ENCODE data around the gene CDC23.
"Not testable (repeated sequence)": the region's sequence is repeated elsewhere in the genome, so short reads cannot be mapped to it uniquely, and the experiment has no call there.

Gene CDC23

DNA sequence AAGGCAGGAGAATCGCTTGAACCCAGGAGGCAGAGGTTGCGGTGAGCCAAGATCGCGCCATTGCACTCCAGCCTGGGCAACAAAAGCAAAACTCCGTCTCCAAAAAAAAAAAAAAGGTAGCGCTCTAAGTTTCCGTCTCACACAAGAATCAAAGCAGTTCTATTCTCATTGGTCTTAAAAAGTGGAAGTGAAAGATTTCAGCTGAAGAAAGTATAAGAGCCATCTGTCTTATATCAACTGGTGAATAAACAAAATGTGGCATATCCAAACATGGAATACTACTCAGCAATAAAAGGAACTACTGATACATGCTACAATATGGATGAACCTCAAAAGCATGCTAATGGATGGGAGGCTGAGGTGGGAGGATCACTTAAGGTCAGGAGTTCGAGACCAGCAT, 19.3 kb downstream of the CDC23 start:
- DNase-seq = not testable (repeated sequence)

DNA sequence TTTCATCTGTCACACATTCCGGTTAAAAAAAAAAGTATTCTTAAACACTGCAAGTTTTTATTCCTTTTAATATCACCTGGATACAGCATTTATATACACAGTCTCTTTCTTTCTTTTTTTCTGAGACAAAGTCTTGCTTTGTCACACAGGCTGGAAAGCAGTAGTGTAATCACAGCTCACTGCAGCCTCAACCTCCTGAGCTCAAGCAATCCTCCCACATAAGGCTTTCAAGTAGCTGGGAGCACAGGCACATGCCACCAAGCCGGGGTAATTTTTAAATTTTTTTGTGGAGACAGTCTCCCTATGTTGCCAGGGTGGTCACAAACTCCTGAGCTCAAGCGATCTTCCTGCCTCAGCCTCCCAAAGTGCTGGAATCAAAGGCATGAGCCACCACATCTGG, 20.3 kb downstream of the CDC23 start:
- no peak for DNase-seq

GRCh38 chr5:138188626-138189025, 24.5 kb downstream of the CDC23 start:
- DNase-seq = no peak

DNA sequence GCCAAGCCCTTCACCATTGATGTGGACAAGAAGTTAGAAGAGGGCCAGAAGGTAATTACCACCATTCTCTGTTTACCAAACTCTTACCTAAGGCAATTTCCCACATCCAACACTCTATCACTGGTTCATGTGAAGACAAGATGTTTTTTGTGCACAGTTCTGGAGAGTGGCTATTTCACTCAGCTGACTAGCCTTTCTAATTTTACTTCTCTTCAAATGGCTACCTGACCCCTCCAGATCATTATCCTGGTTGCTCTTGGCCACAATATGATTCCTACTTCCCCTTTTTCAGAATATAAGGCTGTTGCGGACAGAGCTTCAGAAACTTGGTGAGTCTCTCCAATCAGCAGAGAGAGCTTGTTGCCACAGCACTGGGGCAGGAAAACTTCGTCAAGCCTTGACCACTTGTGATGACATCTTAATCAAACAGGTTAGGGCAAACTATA, 27.1 kb downstream of the CDC23 start:
- no peak for DNase-seq

GRCh38 chr5:138182808-138183207, 30.3 kb downstream of the CDC23 start:
- no peak for DNase-seq

DNA sequence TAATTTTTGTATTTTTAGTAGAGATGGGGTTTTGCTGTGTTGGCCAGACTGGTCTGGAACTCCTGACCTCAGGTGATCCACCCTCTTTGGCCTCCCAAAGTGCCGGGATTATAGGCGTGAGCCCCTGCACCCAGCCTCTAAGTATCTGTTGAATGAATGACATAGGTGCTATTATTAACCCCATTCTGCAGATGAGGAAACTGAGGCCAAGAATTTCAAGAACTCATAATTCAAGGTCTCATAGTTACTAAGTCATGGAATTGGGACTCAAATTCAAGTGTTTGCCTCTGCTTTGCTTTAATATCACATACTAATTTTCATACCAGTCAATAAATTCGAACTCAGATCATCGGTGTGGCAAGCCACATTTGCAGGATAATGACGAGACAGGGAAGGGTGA, 32.3 kb downstream of the CDC23 start:
- no peak for DNase-seq

DNA sequence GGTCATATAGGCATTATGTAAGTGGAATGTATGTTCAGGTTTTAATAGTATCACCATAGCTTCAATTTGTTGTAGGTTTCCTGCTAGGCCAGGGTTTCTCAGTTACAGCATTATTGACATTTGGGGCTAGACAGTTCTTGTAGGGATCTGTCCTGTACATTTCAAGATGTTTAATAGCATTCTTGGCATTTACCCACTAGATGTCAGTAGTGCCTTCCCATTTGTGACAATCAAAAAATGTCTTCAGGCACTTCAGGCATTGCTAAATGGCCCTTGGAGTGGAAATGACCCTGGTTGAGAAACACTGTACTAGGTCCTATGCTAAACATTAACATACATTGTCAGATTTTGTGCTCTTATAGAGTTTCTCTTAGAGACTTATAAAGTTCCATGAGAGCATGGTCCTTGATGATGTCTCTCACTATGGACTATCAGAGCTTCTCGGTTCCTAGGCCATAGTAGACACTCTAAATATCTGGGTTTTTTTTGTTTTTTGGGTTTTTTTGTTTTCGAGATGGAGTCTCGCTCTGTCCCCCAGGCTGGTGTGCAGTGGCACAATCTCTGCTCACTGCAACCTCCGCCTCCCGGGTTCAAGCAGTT, 32.8 kb downstream of the CDC23 start:
- DNase-seq = peak; percentile 65

- no peak for DNase-seq
These were observed 33.8 kb downstream of the CDC23 start for GRCh38 chr5:138179277-138179857.

DNA sequence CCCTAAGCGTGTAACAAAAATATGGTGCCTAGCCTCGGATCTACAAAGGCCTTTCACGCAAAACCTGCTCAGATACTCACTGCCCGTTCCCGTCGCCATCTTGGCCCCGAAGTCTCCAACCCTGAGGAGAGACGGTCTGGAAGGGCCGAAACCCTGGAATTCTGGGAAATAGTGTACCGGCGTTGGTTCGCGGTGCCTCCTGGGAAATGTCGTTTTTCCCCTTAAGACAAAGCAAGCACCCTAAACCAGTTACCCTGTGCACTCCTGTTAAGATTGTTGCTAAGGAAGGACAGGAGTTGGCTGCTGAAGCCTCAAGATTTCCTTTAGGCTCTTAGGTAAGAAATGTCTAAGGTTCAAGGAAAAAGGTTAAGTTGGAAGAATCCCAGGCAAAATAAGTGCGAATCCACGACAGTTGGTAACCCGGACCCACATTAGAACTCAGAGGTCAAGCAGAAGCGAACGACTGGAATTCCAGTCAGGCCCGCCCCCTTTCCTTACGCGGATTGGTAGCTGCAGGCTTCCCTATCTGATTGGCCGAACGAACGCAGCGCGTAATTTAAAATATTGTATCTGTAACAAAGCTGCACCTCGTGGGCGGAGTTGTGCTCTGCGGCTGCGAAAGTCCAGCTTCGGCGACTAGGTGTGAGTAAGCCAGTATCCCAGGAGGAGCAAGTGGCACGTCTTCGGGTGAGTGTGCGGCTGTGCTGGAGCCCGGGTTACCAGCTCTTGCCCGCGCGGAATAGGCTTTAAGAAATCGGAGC, 34.4 kb downstream of the CDC23 start, which contains the start of the genes BRD8 and KIF20A:
Gene BRD8, minus strand, starts transcription at position 115 of the 761 bp plus-strand sequence. Its CDS starts 16 bp downstream, at position 99.
Gene KIF20A, plus strand, starts transcription at position 597 of the 761 bp plus-strand sequence. CDS start 569 bp downstream, outside the sequence.
- DNase-seq = peak; percentile 86

DNA sequence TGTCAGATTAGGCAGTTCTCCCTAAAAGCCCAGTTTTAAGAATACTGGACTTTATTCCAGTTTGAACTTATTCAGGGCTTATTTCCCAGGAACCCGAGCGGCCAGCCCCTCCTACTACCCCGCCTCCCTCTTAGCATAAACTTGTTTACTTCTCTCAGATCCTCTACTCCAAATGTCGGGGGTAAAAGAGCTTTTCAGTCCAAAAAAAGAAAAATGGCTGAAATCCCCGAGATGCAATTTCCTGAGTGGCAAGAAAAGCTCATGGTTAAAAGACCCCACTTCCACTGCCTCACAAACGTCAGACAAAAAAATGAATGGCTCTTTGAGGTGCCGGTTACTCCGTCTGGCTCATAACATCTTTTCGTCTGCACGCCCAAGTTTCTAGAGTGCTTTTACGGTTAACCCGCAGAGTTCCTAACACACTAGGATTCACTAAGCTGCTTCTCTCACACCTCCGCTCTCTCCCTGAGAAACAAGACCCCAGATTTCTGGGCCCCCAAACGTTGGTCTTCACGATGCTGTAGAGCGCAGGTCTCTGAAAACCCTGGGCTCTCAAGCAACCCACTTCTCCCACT, 35.1 kb downstream of the CDC23 start:
- DNase-seq = no peak

- no peak for DNase-seq
These were observed 42.8 kb downstream of the CDC23 start for GRCh38 chr5:138170299-138170698.

- no peak for DNase-seq
These were observed 44.0 kb downstream of the CDC23 start for GRCh38 chr5:138169124-138169523.

GRCh38 chr5:138163721-138164120, 49.4 kb downstream of the CDC23 start:
- no peak for DNase-seq

GRCh38 chr5:138160706-138161105, 52.4 kb downstream of the CDC23 start:
- no peak for DNase-seq

GRCh38 chr5:138159666-138160065, 53.5 kb downstream of the CDC23 start:
- no peak for DNase-seq

- DNase-seq = no peak
These were observed 55.5 kb downstream of the CDC23 start for GRCh38 chr5:138157626-138158025.

GRCh38 chr5:138155977-138156376, 57.1 kb downstream of the CDC23 start:
- not testable (repeated sequence) for DNase-seq

DNA sequence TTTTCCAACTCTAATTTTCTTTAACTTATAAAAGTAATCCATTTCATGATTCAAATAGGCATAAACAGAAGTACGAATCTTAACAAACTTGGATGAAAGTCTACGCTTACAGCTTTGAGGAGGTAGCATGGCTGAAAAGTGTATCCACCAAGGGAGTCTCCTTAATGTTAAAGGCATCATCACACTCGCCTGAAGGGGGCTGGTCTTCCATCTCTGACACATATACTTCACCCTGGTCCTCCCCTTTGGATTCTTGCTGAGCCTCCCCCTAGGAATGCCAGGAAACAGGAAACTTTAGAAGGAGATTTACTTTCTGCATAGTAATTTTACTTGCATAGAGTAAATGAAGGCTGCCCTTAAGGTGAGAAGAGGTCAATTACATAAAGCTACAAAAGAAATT, 63.6 kb downstream of the CDC23 start:
- no peak for DNase-seq

DNA sequence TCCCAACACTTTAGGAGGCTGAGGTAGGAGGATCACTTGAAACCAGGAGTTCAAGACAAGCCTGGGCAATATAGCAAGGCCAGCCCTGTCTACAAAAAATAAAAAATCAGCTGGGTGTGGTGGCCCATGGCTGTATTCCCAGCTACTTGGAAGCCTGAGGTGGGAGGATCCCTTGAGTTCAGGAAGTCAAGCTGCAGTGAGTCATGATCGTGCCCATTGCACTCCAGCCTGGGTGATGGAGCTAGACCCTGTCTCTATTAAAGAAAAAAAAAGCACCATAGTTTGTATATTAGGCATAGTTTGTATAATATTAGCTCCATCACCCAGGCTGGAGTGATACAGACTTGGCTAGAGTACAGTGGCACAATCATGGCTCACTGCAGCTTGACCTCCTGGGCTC, 64.3 kb downstream of the CDC23 start:
- no peak for DNase-seq

- DNase-seq = not testable (repeated sequence)
These were observed 69.5 kb downstream of the CDC23 start for GRCh38 chr5:138143578-138143977.

GRCh38 chr5:138141734-138142133, 71.4 kb downstream of the CDC23 start:
- no peak for DNase-seq

DNA sequence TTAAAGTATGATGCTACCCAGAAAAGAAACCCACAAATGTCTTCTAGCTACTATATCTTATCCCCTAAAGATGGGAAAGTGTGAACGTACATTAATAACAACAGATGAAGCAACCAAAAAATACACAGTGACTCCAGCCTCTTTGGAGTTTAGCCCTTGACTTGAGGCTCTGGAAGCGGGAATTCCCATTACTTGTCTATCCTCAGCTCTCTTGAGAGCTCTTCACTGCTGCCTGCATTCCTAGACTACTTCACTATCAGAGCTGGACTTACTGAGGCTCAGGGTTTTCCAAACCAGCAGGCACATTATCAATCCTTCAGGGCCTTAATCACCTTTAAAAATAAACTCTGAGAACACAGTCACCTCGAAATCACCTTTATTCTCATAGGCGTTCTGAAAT, 72.9 kb downstream of the CDC23 start:
- no peak for DNase-seq

DNA sequence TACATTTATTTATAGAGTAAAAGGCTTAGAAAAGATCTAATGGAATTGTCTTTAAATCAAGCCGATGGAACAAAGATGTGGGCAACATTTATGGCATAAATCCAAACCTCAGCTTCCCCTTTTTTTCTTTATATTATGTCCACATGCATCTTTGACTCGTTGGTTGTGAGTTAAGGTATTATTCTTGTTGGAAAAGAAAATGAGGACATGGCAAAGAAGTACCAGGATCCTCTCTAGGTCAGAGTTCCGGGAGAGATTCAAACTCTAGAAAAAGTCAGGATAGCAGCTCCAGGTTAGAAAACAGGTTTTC, 73.4 kb downstream of the CDC23 start:
- no peak for DNase-seq
